ENCODE data around the gene ADORA2A.

The ADORA2A gene

DNA sequence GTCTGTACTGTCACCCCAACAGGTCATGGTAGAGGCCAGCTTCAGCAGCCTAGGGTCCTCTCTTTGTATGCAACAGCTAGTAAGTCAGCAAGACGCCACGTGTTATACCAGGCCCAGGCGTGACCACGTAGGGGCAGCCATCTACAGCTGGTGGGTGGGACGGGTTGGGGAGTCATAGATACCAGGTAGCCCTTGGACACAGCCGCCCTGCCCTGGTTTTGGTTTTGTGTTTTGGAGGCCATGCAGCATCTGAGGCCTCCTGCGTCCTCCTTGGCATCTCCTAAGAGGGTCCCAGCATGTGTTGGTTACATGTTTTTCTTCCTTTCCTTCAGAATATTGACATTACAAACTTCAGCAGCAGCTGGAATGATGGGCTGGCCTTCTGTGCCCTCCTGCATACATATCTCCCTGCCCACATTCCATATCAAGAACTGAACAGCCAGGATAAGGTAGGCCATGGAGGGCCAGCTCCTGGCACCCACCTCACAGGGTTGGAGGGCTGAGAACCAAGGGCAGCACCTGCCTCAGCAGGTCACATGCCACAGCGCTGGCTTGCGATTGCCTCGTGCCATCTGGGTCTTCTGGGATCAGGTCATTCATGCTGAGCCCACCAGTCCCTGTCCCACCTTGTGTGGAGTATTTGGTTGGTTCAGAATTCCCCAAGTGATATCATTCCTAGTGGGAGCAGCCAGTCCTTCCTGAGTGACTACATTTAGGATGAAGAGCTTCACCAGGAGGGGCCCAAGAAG is 16.0 kb upstream of the ADORA2A start:
- DNase-seq (ENCODE audit: extremely low spot score) = no peak
- ChIA-PET CTCF (interaction anchor here (0.9 to 1.3 kb wide), 2 partner anchors 13 to 110 kb away, joined by 4 to 5 read pairs; no protein-coding TSS in a partner anchor), POLR2A (no interaction called here)
- TF ChIP-seq, protein P1, sequence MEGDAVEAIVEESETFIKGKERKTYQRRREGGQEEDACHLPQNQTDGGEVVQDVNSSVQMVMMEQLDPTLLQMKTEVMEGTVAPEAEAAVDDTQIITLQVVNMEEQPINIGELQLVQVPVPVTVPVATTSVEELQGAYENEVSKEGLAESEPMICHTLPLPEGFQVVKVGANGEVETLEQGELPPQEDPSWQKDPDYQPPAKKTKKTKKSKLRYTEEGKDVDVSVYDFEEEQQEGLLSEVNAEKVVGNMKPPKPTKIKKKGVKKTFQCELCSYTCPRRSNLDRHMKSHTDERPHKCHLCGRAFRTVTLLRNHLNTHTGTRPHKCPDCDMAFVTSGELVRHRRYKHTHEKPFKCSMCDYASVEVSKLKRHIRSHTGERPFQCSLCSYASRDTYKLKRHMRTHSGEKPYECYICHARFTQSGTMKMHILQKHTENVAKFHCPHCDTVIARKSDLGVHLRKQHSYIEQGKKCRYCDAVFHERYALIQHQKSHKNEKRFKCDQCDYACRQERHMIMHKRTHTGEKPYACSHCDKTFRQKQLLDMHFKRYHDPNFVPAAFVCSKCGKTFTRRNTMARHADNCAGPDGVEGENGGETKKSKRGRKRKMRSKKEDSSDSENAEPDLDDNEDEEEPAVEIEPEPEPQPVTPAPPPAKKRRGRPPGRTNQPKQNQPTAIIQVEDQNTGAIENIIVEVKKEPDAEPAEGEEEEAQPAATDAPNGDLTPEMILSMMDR (IDR thresholded peaks at IDR 0.05; ENCODE audit: control extremely low read depth, extremely low read depth, low read depth, missing control alignments) = no peak

DNA sequence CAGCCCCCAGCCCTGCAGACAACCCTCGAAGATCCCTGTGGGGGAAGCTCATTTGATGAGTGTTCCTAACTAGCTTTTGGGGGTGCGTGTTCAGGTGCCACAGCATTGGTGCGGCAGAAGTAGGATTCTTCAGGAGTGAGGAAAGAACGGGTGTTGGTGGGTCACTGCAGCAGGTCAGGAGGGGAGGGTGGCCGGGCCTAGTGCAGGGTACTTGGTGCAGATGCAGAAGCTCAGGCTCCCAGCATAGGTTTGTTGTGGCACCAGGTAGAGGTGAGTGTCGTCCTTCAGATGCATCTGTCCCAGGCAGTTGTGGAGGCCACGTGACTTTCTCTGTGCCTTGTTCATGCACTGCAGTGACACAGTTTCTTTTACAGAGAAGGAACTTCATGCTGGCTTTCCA is 15.1 kb upstream of the ADORA2A start:
- TF ChIP-seq, protein P1 (IDR thresholded peaks at IDR 0.05; ENCODE audit: control extremely low read depth, extremely low read depth, low read depth, missing control alignments) = no peak
- CTCF ChIA-PET = interaction anchor here (1.3 kb wide), 1 partner anchor 12 kb away, joined by 5 read pairs; no protein-coding TSS in a partner anchor
- no peak for DNase-seq (ENCODE audit: extremely low spot score)
- POLR2A ChIA-PET = no interaction called here

DNA sequence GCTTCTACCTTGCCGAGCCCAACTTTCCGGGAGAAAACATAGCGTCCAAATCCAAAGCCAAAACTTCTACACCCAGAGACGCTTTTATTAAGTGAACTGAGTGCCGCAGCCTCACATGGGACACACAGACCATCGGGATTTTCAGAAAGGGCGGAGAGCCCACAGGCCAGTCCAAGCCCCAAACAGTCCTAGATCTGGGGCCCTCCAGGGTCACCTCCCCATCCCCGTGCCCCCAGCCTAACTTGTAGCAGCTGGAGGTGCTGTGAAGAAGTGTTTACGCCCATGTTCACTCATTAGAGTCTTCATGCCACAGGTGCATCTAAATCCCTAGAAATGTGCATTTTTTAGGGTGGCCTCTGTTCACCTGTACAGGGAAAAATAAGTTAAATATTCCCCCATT is 14.1 kb upstream of the ADORA2A start:
- POLR2A ChIA-PET = no interaction called here
- CTCF ChIA-PET = no interaction called here

DNA sequence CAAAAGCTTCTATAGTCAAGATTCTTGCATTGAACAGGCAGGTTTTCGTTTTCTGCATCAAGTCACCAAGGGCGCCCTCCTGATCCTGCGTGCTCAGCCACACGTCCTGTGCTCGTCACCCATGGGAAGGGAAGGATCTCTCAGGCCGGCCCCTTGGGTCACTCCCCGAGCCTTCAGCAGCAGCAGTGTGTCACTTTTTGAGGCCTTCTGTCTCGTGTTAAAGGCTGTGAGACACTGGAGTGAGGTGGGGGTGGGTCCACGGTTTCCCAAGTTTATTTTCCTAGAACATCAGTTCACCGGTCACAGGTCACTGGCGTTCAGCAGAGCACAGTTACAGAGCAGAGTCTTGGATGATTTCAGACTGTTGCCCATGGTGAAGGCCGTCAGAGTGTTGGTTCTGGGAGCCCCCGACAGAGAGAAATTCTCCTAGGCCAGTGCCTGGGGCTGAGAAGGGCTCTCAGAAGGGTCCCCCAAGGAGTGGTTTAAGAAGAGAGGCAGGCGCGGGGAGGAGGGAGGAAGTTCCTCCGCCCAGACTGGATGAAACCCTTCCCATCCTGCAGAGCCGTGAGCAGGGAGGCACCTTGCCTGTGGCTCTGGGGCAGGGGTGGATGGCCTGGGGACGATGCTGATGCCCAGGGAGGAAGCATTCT is 13.5 kb upstream of the ADORA2A start:
- ChIA-PET POLR2A (no interaction called here), CTCF (no interaction called here)
- DNase-seq (ENCODE audit: extremely low spot score) = no peak
- TF ChIP-seq, protein P1 (IDR thresholded peaks at IDR 0.05; ENCODE audit: control extremely low read depth, extremely low read depth, low read depth, missing control alignments) = no peak

More for the DNA sequence above, 14.1 kb upstream of the ADORA2A start:
- TF ChIP-seq, protein P1 (IDR thresholded peaks at IDR 0.05; ENCODE audit: control extremely low read depth, extremely low read depth, low read depth, missing control alignments) = no peak
- no peak for DNase-seq (ENCODE audit: extremely low spot score)

DNA sequence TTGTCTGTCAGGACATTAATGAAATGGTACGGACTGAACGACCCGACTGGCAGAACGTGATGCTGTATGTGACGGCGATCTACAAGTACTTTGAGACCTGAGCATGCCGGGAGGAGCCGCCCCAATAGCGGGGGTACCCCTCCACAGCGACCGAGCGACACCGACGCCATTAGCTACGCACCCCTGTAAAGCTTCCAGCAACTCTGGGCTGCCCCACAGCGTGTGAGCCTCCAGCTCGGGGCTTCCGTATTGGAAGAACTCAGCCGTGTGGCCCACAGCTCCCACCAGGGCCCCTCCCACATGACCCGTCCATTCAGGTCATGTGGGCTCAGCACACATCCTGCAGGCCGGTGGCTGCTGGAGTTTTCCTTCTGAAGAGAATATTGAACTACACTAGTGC is 12.9 kb upstream of the ADORA2A start:
- ChIA-PET CTCF (interaction anchor here (0.8 to 3.0 kb wide), 4 partner anchors 9 to 89 kb away, joined by 3 to 11 read pairs (median 5); partner anchors contain the start of gene ADORA2A), POLR2A (no interaction called here)
- DNase-seq (ENCODE audit: extremely low spot score) = no peak
- TF ChIP-seq, protein P1 (IDR thresholded peaks at IDR 0.05; ENCODE audit: control extremely low read depth, extremely low read depth, low read depth, missing control alignments) = no peak

DNA sequence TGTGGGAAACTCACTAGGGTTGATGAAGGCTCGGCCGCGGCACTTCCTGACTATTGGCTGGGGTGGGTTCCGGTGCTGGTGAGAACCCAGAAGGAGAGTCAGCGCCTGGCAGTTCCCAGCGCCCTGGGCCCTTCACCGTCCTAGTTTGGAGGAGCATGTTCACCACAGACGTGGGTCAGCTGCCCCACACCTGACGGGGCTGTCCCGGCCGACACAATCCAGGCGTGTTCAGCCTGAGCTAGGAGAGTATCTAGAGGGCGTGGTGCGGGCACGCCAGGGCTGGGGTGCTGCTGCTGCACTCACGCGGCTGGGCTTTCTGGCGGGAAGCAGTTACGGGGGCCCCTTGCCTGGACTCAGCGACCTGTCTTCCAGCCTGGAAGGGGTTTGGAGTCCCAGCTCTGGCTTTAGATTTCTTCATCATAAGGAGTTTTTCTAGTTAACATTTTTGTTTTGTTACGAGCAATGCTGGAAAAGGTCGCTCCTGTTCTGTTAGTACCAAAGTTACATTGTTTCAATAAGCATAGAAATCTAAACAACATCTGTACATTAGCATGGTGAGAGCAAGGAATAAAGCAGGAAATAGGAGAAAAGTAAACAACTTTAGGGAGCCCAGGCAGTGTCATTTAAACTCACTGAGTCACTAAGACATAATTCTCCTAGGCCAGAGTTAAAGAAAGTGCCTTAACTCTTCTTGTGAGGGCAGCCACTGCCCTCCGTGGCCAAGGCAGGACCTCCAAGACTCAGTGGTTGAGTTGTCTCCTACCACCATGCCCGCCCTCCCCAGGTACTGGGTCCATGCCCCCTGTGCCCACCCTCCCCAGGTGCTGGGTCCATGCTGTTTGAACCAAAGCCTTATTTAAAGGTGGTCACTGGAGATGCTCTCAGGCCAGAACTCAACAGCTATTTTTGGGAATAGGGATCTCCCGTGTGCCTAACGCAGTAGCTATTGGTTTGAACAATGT is 12.1 kb upstream of the ADORA2A start:
- POLR2A ChIA-PET = no interaction called here
- TF ChIP-seq, protein P1 (IDR thresholded peaks at IDR 0.05; ENCODE audit: control extremely low read depth, extremely low read depth, low read depth, missing control alignments) = no peak
- no peak for DNase-seq (ENCODE audit: extremely low spot score)
- CTCF ChIA-PET = interaction anchor here (0.8 to 3.0 kb wide), 8 partner anchors 8 to 111 kb away, joined by 3 to 11 read pairs (median 4); partner anchors contain the start of gene ADORA2A
